GM21529 (cell line): ENCODE results near the gene MET.

Experiments
- ATAC-seq: cut with Tn5 transposase; IDR thresholded peaks from one replicate; pipeline ENCODE4 v1.9.1; 2021; ENCODE audit not compliant: unreplicated experiment

The MET gene

DNA sequence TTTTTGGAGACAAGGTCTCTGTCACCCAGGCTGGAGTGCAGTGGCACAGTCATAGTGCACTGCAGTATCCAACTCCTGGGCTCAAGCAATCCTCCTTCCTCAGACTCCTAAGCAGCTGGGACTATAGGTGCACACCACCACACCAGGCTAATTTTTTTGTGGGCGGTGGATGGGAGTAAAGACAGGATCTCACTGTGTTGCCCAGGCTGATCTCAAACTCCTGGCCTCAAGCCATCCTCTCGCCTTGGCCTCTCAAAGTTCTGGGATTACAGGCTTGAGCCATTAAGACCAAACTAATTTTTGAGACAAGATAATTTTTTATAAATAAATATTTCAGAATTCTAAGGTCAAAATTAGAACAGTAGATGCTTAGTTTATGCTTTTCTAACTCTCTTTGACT lies 109.6 kb downstream of the MET start:
- ATAC-seq: no peak

DNA sequence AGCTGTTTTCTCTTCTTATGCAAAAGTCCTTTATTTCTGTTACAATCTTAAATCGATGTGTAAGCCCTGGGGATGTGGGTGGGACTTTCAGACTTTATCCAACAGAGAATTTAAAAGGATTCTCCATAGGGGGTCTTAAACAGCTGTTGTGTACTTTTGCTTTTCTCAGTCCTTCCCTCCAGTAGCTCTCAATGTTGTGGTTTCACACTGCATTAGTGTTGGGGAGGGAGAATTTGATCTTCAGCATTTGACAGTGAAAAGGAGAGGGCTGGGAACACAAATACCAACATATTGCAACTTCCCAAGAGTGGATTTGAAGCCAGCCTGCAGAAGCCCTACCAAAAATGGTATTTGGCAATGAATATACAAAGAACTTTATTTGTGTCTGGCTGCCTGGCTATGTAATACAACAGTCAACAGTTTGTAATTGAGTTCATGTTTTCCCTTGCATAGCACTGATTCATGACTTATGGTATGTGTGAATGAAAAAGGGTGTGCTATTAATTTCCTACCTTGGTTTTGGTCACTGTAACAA lies 110.2 kb downstream of the MET start:
- ATAC-seq: no peak

DNA sequence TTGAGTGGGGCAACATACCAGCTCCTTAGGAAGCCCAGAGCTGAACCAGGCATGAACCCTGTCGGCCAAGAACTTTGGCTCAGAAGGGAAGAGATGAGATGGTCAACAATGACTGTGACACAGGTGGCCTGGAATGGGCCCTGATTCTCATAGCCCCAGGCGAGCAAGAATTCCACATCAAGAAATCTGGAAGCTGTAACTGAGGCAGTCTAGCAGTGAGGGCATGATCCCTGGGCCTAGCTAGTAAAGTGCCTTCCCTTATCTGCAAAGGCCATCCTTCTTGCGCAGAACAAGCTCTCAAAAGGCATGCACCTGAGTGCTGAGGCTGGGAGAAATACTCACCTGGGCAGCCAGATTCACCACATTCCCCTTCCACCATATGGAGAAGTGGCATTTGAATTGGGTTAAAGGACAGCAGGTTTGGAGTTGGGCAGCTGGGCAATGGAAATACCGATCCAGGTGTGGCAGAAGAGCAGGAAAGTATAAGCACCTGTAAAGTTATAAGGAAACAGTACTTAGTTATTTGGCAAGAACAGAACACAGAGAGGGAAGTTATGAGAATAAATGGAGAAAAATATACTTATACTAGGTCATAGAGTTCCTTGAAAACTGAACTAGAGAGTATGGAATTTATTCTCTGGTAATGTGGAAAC lies 111.8 kb downstream of the MET start:
- no peak for ATAC-seq

DNA sequence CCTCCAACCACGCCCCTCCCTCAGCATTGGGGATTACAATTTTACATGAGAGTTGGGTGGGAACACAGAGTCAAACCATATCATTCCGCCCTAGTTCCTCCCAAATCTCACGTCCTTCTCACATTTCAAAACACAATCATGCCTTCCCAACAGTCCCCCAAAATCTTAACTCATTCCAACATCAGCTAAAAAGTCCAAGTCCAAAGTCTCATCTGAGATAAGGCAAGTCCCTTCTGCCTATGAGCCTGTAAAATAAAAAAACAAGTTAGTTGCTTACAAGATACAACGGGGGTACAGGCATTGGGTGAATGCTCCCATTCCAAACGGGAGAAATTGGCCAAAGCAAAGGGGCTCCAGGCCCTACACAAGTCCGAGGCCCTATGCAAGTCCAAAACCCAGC lies 112.7 kb downstream of the MET start:
- ATAC-seq: no peak

DNA sequence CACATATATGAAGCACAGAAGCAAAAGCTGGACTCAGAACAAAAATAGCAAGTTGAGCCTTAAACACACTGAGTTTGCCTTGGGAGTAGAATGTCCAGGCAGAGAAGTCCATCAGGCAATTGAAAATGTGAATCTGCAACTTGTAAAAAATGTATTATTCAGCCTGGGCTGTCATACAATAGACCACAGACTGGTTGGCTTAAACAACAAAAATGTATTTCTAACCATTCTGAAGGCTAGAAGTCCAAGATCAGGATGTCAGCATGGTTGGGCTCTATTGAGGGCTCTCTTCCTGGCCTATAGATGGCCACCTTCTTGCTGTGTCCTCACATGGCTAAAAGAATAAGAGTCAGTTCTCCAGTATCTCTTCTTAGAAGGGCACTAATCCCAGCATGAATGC lies 113.8 kb downstream of the MET start:
- no peak for ATAC-seq

DNA sequence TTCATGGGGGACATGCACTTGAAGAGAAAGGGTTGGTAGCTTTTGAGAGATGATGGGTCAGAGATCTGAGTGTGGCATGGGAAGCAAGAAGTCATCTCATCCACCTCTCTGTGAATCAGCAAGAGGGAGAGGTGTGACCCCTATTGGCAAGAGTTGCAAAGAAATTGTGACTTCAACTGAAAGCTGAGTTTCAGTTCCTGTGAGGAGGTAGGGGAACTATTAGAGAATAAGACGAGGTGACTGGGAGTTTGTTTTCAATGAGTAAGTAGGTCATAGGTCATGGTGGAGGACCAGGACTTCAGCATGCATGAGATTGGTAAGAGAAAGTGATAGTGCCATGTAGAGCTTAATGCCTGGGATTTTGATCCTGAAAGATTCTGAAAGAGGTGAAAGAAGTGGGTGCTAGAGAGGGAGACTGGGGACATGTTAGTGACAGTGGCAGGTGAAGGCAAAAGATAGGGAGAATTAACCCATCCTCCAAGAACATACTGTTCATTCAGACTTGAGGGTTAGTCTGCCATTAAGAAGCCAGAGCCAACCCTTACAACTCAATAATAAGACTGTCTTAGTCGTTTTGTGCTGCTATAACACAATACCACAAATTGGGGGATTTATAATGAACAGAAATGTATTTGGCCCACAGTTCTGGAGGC lies 114.9 kb downstream of the MET start:
- ATAC-seq: peak; percentile 99

DNA sequence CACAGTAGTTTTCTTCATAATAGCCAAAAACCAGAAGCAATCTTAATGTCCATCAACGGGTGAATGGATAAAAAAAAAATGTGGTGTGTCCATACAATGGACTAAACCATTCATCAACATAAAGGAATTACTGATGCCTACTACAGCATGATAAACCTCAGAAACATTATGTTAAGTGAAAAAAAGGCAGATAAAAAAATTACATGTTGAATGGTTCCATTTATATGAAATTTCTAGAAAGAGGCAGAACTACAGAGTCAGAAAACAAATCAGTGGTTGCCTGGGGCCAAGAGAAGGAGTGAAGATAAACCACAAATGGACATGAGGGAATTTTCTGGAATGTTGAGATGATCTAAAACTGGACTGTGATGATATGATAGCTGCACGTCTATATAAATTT lies 115.9 kb downstream of the MET start:
- no peak for ATAC-seq

DNA sequence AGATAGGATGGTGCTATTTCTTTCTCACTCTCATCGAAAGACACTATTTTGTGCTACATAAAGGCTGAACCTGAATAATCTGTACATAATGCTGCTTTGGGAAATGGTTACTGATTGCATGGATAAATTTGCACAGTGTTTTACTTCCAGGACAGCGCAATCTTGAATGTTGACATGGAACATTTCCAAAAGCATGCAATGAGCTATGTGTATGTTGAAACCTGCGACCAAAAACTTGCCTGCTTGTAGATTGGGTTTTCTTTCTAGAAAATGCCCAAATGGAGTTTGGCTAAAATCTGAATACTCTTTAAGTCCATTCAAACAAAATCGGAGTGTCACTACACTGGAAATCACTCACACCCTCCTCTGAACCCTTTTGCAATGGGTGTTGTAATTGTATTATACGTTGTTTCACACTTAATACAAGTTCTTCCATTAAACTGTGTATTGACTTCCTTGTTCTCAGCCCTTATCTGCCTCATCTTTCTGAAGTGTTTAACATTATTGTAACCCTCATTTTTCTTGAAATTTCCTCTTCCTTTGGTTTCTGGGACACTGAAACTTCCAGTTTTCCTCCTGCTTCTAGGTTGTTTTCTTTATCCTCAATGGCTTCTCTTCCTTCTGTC lies 116.7 kb downstream of the MET start:
- no peak for ATAC-seq

DNA sequence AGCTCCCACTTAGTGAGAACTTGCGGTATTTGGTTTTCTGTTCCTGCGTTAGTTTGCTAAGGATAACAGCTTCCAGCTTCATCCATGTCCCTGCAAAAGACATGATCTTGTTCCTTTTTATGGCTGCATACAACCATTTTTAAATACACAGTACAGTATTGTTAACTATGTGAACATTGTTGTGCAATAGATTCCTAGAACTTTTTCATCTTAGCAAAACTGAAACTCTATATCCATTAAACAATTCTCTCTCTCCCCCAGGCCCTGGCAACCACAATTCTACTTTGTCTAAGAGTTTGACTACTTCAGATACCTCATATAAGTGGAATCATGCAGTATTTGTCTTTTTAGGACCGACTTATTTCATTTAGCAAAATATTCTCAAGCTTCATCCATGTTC lies 118.0 kb downstream of the MET start:
- no peak for ATAC-seq

DNA sequence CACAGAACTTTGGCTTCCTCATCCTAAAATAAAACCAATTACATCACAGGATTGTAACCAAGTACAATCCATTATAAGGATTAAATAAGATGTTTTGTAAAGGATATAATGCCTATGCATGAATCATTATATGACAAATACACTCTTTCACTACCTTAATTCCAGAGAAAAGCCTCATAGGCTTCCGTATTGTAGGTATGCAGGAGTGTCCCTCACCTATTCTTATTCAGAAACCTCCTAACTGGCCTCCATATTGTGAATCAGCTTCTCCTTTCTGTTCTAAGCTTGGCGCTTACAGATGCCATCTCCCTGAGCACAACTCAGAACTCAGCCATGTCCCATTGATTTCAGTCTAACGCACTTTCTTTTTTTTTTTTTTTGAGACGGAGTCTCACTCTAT lies 120.8 kb downstream of the MET start:
- ATAC-seq: no peak

DNA sequence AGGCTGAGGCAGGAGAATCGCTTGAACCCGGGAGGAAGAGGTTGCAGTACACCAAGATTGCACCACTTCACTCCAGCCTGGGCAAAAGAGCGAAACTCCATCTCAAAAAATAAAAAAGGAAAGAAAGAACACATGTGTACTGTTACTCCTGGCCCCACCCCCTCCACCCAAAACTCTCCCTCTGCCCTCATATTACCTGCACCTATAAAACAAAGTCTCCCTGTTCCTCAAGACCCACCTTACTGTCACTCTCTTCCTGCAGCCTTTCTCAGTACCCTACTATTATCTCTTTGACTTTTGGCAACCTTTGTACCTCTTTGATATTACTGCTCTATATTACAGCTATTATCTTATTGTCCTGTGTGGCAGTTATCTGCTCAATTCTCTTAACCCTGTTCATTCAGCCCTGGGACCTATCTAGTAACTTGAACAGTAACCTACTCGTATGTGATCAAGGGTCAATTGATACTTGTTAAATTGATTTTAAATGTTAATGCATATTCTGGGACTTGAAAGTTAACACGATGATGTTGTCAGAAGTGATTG lies 121.9 kb downstream of the MET start:
- ATAC-seq: no peak

DNA sequence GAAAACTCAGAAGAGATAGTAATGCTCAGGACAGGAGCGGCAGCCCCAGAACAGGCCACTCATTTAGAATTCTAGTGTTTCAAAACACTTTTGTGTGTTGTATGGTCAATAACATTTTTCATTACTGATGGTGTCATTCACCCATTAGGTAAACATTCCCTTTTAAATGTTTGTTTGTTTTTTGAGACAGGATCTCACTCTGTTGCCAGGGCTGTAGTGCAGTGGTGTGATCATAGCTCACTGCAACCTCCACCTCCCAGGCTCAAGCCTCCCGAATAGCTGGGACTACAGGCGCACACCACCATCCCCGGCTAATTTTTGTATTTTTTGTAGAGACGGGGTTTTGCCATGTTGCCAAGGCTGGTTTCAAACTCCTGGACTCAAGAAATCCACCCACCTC lies 124.5 kb downstream of the MET start:
- ATAC-seq: no peak

DNA sequence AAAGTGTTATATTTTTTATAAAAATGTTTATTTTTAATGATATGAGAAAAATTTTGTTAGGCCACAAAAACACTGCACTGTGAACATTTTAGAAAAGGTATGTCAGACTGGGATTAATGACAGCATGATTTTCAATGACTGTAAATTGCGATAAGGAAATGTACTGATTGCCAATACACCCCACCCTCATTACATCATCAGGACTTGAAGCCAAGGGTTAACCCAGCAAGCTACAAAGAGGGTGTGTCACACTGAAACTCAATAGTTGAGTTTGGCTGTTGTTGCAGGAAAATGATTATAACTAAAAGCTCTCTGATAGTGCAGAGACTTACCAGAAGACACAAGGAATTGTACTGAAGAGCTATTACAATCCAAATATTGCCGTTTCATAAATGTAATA lies 125.6 kb downstream of the MET start:
- ATAC-seq: no peak

DNA sequence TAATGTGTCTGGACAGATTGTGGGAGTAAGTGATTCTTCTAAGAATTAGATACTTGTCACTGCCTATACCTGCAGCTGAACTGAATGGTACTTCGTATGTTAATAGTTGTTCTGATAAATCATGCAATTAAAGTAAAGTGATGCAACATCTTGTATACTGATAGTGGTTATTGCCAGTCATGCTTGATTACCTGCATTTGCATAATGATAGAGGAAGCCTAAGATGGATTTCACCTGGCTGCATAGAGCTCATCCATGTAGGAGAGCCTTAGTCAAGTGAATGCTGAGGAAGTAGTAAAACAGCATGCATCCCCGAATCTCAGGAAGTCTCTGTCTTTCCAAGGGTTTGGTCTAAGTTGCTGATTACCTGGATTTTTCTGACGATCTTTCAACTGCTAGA lies 126.2 kb downstream of the MET start:
- ATAC-seq: no peak

DNA sequence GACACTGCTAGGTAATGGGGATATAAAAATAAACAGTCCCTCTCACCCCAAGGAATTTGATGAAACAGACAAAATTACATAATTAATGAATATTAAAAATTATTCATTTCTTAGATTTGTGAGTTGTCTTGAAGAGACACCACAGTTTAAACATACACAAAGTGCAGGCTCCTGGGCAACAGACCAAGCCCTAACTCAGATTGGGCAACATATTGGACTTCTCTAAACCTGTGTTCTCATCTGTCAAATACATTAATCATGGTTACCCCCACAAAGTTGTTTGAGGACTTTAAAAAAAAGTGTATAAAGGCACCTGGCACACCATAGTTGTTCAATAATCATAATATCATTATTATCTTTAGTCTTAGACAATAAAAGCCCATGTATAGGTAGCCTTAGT lies 127.9 kb downstream of the MET start:
- no peak for ATAC-seq

DNA sequence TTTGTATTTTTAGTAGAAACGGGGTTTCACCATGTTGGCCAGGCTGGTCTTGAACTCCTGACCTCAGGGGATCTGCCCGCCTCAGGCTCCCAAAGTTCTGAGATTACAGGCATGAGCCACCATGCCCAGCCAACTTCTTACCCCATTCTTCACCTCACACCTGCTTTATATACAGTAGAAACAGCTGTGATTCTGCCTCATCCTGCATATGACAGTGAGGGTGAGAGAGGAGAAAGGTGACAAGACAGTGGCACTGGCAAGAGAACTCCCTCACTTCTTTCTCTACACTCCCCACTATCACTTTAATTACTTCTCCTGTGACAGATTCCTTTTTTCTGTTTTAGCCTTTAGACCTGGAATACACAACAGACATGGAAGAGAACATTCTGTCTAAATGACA lies 128.6 kb downstream of the MET start:
- ATAC-seq: no peak

DNA sequence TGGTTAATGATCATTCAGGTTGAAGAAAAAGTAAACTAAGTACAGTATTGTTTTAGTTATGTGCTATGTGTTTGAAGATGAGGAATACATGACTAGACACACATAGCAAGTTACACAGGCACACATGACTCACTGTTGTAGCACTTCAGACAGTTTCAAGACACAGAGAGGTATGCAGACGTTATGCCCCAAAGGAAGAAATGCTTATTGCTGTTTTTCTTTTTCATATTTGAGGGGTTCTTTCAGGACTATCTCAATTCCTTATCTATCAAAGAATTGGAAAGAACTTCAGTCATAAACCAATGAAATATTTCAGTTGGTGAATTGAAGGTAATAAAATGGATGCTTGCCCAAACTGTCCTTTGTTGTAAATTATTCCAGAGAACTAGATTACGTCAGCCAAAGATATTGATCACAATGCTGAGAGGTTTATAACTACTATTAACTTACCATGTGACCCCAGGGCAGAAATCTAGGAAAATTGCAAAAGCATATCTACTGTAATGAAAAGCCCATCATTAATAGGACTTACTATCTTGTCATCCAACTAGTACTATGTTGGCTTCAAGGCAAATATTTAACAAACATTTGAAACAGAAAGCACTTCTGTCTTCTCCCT lies 129.2 kb downstream of the MET start:
- no peak for ATAC-seq

DNA sequence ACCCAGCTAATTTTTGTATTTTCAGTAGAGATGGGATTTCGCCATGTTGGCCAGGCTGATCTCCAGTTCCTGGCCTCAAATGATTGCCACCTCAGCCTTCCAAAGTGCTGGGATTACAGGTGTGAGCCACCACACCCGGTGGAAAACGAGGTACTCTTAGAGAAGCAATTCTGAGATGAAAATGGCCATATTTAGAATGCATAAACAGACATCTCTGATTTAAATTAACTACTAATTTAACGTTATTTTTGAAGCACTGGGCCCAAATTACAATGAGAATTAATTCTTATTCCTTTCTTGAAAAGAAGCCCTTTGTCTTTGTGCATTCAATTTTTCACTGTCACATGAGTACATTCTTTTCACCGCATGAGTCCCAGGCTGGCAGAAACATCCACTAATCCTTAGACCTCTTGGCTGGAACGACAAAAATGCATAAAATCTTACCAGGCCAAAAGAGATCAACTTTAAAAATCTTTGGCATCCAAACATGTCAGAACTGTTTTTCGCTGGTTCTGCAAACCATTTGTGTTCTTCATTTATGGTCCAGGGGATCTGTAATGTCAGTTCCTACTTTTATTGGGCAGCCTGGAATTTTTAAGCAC lies 130.2 kb downstream of the MET start:
- ATAC-seq: no peak

DNA sequence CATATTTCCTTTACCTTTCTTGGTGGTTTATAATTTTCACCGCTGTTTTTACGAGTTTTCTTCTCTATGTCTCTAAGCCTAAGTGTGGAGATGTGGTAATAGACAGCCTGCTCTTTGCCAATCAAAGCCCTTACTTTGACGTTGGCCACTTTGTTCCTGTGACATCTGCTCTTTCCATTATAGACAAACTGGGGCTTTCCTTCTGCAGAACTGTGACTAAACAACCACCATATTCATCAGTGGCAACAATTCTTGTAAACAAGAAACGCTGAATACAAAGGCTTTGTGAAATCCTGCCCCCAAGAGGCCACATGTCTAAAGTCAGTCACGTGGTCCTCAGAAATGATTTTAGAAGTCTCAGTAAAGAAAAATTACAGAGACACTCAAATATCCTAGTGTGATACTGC lies 130.8 kb downstream of the MET start:
- ATAC-seq: peak; percentile 84

DNA sequence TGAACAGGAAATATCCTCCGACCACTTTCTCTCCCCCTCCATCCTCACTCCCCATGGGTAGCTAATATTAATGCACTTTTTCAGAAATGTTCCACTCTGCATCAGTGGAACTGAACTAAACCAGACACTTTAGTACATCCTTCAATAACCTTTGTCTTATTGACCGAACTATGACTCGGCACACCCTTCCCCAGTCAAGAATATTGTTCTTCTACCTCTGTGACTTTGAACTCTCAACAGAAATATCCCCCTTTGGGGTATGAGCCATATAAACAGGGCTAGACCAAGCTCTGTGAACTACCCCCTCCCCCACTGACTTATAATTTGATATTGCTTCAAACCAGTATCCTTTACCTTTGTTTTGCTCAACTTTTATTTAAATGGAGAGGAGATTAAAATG lies 132.5 kb downstream of the MET start:
- no peak for ATAC-seq

DNA sequence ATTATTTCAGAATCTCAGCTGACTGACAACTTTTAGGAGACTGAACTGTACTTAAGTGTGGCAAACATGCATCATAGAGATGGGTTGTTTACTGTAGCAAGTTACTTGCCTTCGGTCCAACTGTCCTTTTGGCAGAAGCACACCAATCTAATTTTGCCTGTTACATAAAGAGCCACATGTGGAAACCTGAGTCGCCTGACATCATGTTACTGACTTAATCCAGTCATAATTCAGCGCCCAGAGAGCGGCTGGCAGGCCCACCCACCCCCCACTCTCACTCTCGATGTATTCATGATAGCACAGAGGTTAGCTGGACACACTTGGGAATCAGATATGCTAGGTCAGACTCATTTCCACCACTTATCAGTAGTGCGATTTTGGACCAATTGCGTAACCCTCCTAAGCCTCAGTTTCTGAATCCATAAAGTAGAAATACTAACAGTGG lies 133.1 kb downstream of the MET start:
- no peak for ATAC-seq
